Measurements from ENCODE around the gene OSTN.
A peak's percentile ranks its signal among the peaks of the same experiment; 100 is the strongest.

GRCh38 chr3:191282251-191283185, 83.5 kb downstream of the OSTN start:
- no peak for TF ChIP-seq ZBTB11 (tag by site-specific recombination; conservative IDR thresholded peaks at IDR 0.05; ENCODE audit: low read depth)
- TF ChIP-seq CTCF (tag by site-specific recombination; IDR thresholded peaks at IDR 0.05), result no peak
- TF ChIP-seq ZNF24 (tag by site-specific recombination; IDR thresholded peaks at IDR 0.05), result no peak
- TF ChIP-seq ZEB2 (tag by site-specific recombination; IDR thresholded peaks at IDR 0.05), result peak; percentile 30; the same call in 1 of the 2 replicates
